ENCODE results near the gene ITGB4.

- TF ChIP-seq FOXM1 (IDR thresholded peaks at IDR 0.05; ENCODE audit: borderline replicate concordance) (no peak), CTBP1 (IDR thresholded peaks at IDR 0.05; ENCODE audit: borderline replicate concordance) (no peak), FOXA1 (IDR thresholded peaks at IDR 0.05) (no peak), ELF4 (IDR thresholded peaks at IDR 0.05) (no peak), FOXK2 (IDR thresholded peaks at IDR 0.05) (no peak), BHLHE40 (IDR thresholded peaks at IDR 0.05; ENCODE audit: borderline replicate concordance) (no peak), SUZ12 (IDR thresholded peaks at IDR 0.05) (no peak), L3MBTL2 (conservative IDR thresholded peaks at IDR 0.05) (no peak), SP1 (IDR thresholded peaks at IDR 0.05) (no peak), ARNT (IDR thresholded peaks at IDR 0.05) (no peak)
Measured at GRCh38 chr17:75688209-75688825, 32.9 kb upstream of the ITGB4 start.

All from HEK293T (cell line).